K562 (cell line): ENCODE measurements around the gene KLF2. TPM values are rescaled to one million over a fixed set of nuclear protein-coding genes. Genes with fewer than 3 reads are reported as not detected.

Experiments
- CEBPB ChIP-seq: fragments of 450-650 bp; IDR thresholded peaks from 2 replicates; pipeline ENCODE4 v1.6.1; 2016; ENCODE audit warnings: missing genetic modification characterization, missing compliant biosample characterization
- CEBPG ChIP-seq, 3 experiments: fragments of 200-800 bp in 1 of 3; sonication (Bioruptor generic) in 1 of 3; sonication (generic) in 1 of 3; formaldehyde crosslinking in 1 of 3; IDR thresholded peaks in 2 of 3; conservative IDR thresholded peaks in 1 of 3; 2 replicates each; pipeline versions ENCODE4 v1.6.1 to v1.8.0; 2016 to 2022; ENCODE audit warnings: missing compliant biosample characterization in 2 of 3, missing genetic modification characterization in 2 of 3, mild to moderate bottlenecking in 1 of 3, missing genetic modification reagents in 1 of 3
- CTBP1 ChIP-seq: fragments of 450-650 bp; IDR thresholded peaks from 2 replicates; pipeline ENCODE4 v1.6.1; 2016; ENCODE audit warnings: borderline replicate concordance
- DPF2 ChIP-seq: fragments of 450-650 bp; IDR thresholded peaks from 2 replicates; pipeline ENCODE4 v1.6.1; 2016
- FOXA3 ChIP-seq, 2 experiments: fragments of 450-650 bp in 1 of 2; sonication (generic) in 1 of 2; formaldehyde crosslinking; IDR thresholded peaks in 1 of 2; conservative IDR thresholded peaks in 1 of 2; 2 replicates each; pipeline versions ENCODE4 v1.4.0 to v1.8.0; 2020 to 2022; ENCODE audit warnings: mild to moderate bottlenecking in 2 of 2, missing genetic modification reagents in 1 of 2
- GABPA ChIP-seq: fragments of 200-800 bp; sonication (Bioruptor generic); conservative IDR thresholded peaks from 2 replicates; pipeline ENCODE4 v1.6.1; 2016; ENCODE audit warnings: low read depth, missing genetic modification characterization, missing compliant biosample characterization
- HDGF ChIP-seq: fragments of 450-650 bp; IDR thresholded peaks from 2 replicates; pipeline ENCODE4 v1.6.1; 2016
- LCOR ChIP-seq: sonication (generic); formaldehyde crosslinking; IDR thresholded peaks from 2 replicates; pipeline ENCODE4 v1.8.0; 2022; ENCODE audit warnings: mild to moderate bottlenecking, missing genetic modification reagents
- MAX ChIP-seq: sonication (generic); formaldehyde crosslinking; IDR thresholded peaks from 2 replicates; pipeline ENCODE4 v1.9.0; 2022; ENCODE audit warnings: mild to moderate bottlenecking, missing genetic modification reagents
- NFE2L1 ChIP-seq: fragments of 450-650 bp; IDR thresholded peaks from 2 replicates; pipeline ENCODE4 v1.6.1; 2016; ENCODE audit warnings: missing genetic modification characterization, low read depth, mild to moderate bottlenecking, missing compliant biosample characterization, moderate library complexity, borderline replicate concordance
- PHTF2 ChIP-seq: fragments of 250-450 bp; sonication (Bioruptor Pico); IDR thresholded peaks from 2 replicates; pipeline ENCODE4 v1.5.0; 2021; ENCODE audit warnings: mild to moderate bottlenecking
- RCOR1 ChIP-seq, 2 experiments: IDR thresholded peaks; 2 replicates each; pipeline ENCODE4 v1.6.1; 2012; ENCODE audit warnings: low read depth in 2 of 2, low read length in 2 of 2, borderline replicate concordance in 1 of 2, improper control_type of control experiment in 1 of 2
- RREB1 ChIP-seq: fragments of 250-450 bp; sonication (Bioruptor Pico); IDR thresholded peaks from 2 replicates; pipeline ENCODE4 v1.4.0; 2020
- THRAP3 ChIP-seq: fragments of 450-650 bp; IDR thresholded peaks from 2 replicates; pipeline ENCODE4 v1.6.1; 2016; ENCODE audit warnings: mild to moderate bottlenecking, inconsistent platforms, borderline replicate concordance
- VEZF1 ChIP-seq: fragments of 200-800 bp; sonication (Bioruptor generic); IDR thresholded peaks from 2 replicates; pipeline ENCODE4 v1.6.1; 2017; ENCODE audit warnings: missing genetic modification characterization, missing compliant biosample characterization
- ZNF584 ChIP-seq: fragments of 200-800 bp; sonication (Bioruptor generic); IDR thresholded peaks from 2 replicates; pipeline ENCODE4 v1.6.1; 2016; ENCODE audit warnings: low read depth, mild to moderate bottlenecking, missing genetic modification characterization, missing compliant biosample characterization
- polyA plus RNA-seq, 8 experiments: library from polyadenylated mRNA; depleted of rRNA in 4 of 8; stranded (reverse) in 5 of 8; unstranded in 3 of 8; fragments of >200 nt; fragmentation: Nextera tagmentation in 2 of 8; fragmentation: Illumina TruSeq in 1 of 8; extraction: Ambion mirVana in 2 of 8; extraction: Trizol in 1 of 8; gene quantifications; 2 replicates each; pipeline versions ENCODE4 v1.2.1 to v1.2.3, GENCODE V29; 2011 to 2014; ENCODE audit warnings: inconsistent platforms in 1 of 8, missing spikeins in 1 of 8
- total RNA-seq, 7 experiments: library from RNA; depleted of rRNA in 6 of 7; stranded (reverse); fragments of >200 nt in 6 of 7; fragmentation: Illumina TruSeq in 2 of 7; extraction: Trizol in 2 of 7; gene quantifications; 2 replicates each; pipeline versions ENCODE4 v1.2.1 to v1.2.3, GENCODE V29; 2011 to 2021; ENCODE audit warnings: low replicate concordance in 1 of 7

KLF2 gene
- total and polyA plus RNA-seq, 9 of the 15 experiments (the other 6 are each of a cell fraction or from before 2014, with no cell fraction given) = 0.07 to 0.71 TPM; not detected in 7

GRCh38 chr19:16327911-16328823, 3.5 kb downstream of the KLF2 start (continued):
- no peak for TF ChIP-seq RREB1 (CRISPR knock-in tag)
- TF ChIP-seq VEZF1 (CRISPR knock-in tag) = peak; percentile 19; the same call in 1 of the 2 replicates
- TF ChIP-seq FOXA3 (CRISPR knock-in tag; conservative IDR thresholded peaks at IDR 0.05 in 1 of 2, IDR thresholded peaks at IDR 0.05 in 1 of 2) = 0 out of 4 replicates have a peak, but pooled peaks of 1 of the 2 experiments have one; percentile 21
- TF ChIP-seq DPF2 = no peak
- TF ChIP-seq CEBPG (CRISPR knock-in tag; IDR thresholded peaks at IDR 0.05) = peak; percentile 56
- peak; percentile 81 to 94 for TF ChIP-seq CEBPG (tag; conservative IDR thresholded peaks at IDR 0.05 in 1 of 2, IDR thresholded peaks at IDR 0.05 in 1 of 2)
- TF ChIP-seq NFE2L1 (tag) = no peak
- no peak for TF ChIP-seq HDGF
- TF ChIP-seq GABPA (tag) = 0 out of 2 replicates have a peak, but pooled peaks have one; percentile 32
- peak; percentile 21; the same call in 1 of the 2 replicates for TF ChIP-seq CTBP1
- TF ChIP-seq ZNF584 = no peak
- no peak for TF ChIP-seq THRAP3
- TF ChIP-seq RCOR1 (IDR thresholded peaks at IDR 0.05; ENCODE audit: borderline replicate concordance in 1 of 2, low read depth in 2 of 2, low read length in 2 of 2) = peak in 1 of 2 experiments; percentile 21; a peak in 1 of 4 replicates
- no peak for TF ChIP-seq MAX
- TF ChIP-seq PHTF2 = no peak
- TF ChIP-seq LCOR (CRISPR knock-in tag) = no peak
- TF ChIP-seq CEBPB (tag) = peak; percentile 95
